ENCODE data around the gene BAZ2A. TPM values are rescaled to one million over a fixed set of nuclear protein-coding genes. Genes with fewer than 3 reads are reported as not detected.

BAZ2A gene
- total RNA-seq, 4 donors from 2014 or later, result 64.8 to 141 (median 107) TPM

DNA sequence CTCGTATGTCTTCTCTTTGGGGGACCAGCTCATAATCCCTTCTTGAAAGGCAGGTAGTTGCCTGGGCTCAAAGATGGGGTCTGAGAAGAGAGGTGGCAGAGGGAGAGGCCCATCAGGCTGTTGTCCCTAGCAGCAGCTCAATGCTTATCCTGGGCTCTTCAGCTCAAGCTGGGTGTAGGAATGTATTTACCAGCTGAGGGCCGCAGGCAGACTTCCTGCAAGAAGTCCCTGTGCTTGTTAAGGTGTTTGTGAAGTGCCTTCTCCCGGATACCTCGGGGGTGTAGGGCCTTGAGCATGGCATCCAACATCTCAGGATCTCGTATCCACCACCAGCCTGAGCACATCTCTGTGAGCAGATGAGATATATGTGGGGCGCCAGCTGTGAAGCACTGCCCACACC is 29.4 kb downstream of the BAZ2A start:
- intact Hi-C loops (cut with DNase I; ENCODE audit: low total_unique reads), result no loop called here
- H3K4me3 ChIP-seq (ENCODE audit: low read depth, poor library complexity, severe bottlenecking), result no peak overlapping the region
- 69 to 92% methylated on average over 6 of the region's 6 CpGs for WGBS, 2 donors
- TF ChIP-seq, protein P1, sequence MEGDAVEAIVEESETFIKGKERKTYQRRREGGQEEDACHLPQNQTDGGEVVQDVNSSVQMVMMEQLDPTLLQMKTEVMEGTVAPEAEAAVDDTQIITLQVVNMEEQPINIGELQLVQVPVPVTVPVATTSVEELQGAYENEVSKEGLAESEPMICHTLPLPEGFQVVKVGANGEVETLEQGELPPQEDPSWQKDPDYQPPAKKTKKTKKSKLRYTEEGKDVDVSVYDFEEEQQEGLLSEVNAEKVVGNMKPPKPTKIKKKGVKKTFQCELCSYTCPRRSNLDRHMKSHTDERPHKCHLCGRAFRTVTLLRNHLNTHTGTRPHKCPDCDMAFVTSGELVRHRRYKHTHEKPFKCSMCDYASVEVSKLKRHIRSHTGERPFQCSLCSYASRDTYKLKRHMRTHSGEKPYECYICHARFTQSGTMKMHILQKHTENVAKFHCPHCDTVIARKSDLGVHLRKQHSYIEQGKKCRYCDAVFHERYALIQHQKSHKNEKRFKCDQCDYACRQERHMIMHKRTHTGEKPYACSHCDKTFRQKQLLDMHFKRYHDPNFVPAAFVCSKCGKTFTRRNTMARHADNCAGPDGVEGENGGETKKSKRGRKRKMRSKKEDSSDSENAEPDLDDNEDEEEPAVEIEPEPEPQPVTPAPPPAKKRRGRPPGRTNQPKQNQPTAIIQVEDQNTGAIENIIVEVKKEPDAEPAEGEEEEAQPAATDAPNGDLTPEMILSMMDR (IDR thresholded peaks at IDR 0.05), result no peak
- TF ChIP-seq POLR2A (IDR thresholded peaks at IDR 0.05), result no peak
- DNase-seq (ENCODE audit: low spot score in 2 of 2), result no peak

GRCh38 chr12:56599797-56600196 is 30.3 kb downstream of the BAZ2A start:
- DNase-seq (ENCODE audit: low spot score in 2 of 2), result no peak
- intact Hi-C loops (cut with DNase I; ENCODE audit: low total_unique reads), result no loop called here
- WGBS, 2 donors, result 63 to 72% methylated on average over 10 of the region's 10 CpGs
- H3K4me3 ChIP-seq (ENCODE audit: low read depth, poor library complexity, severe bottlenecking), result no peak overlapping the region
- TF ChIP-seq, protein P1 (IDR thresholded peaks at IDR 0.05), result no peak
- no peak for TF ChIP-seq POLR2A (IDR thresholded peaks at IDR 0.05)

GRCh38 chr12:56599041-56599440 is 31.1 kb downstream of the BAZ2A start:
- H3K4me3 ChIP-seq (ENCODE audit: low read depth, poor library complexity, severe bottlenecking), result no peak overlapping the region
- 89 to 97% methylated on average over 15 of the region's 15 CpGs for WGBS, 2 donors
- no peak for TF ChIP-seq POLR2A (IDR thresholded peaks at IDR 0.05)
- TF ChIP-seq, protein P1 (IDR thresholded peaks at IDR 0.05), result no peak
- intact Hi-C loops (cut with DNase I; ENCODE audit: low total_unique reads), result no loop called here
- DNase-seq (ENCODE audit: low spot score in 2 of 2), result no peak

DNA sequence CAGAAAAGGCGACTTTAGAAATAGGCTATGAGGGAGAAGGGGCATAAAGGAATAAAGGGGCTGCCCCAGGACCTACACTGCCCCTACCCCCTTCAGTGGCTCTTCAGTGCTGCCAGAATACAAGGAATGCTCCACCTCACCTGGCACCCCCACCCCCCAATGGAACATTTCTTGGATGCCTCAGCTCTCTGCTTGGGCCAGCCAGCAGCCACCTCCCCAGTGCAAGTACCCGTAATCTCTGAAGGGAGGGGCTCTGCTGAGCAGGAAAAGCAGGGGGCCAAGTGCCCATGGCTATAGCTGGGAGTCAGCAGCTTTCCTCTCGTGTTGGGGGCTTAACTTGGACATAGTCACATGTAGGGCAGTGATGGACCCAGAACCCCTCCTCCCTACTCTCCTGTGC is 33.3 kb downstream of the BAZ2A start:
- no peak for TF ChIP-seq POLR2A (IDR thresholded peaks at IDR 0.05)
- TF ChIP-seq, protein P1 (IDR thresholded peaks at IDR 0.05), result no peak
- WGBS, 2 donors, result 48 to 54% methylated on average over 3 of the region's 3 CpGs
- H3K4me3 ChIP-seq (ENCODE audit: low read depth, poor library complexity, severe bottlenecking), result no peak overlapping the region
- no peak for DNase-seq (ENCODE audit: low spot score in 2 of 2)
- intact Hi-C loops (cut with DNase I; ENCODE audit: low total_unique reads), result no loop called here

GRCh38 chr12:56593909-56594621 is 36.1 kb downstream of the BAZ2A start:
- 36 to 40% methylated on average over 8 of the region's 8 CpGs for WGBS, 2 donors
- intact Hi-C loops (cut with DNase I; ENCODE audit: low total_unique reads), result no loop called here
- DNase-seq (ENCODE audit: low spot score in 2 of 2), result peak in 1 of 2 donors; percentile 33
- H3K4me3 ChIP-seq (ENCODE audit: low read depth, poor library complexity, severe bottlenecking), result no peak overlapping the region
- TF ChIP-seq, protein P1 (IDR thresholded peaks at IDR 0.05), result no peak
- TF ChIP-seq POLR2A (IDR thresholded peaks at IDR 0.05), result no peak

DNA sequence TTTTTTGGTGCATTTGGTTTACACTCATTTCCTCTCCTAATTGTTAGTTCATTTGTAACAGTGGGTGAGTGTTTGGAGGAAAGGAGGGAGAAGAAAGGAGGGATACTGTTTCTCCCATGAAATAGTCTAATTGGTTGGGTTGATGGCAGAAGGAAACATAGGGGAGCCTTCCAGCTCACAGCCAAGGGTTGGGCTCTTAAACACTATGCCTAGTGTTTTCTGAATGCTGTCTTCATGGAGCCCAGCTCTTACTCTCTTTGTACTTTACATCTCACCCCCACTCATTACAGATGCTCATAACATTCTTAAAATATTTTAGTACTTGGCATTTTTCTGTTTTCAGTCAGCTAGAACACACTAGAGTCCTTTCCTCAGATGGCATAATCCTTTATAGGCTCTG is 38.2 kb downstream of the BAZ2A start:
- DNase-seq (ENCODE audit: low spot score in 2 of 2), result no peak
- intact Hi-C loops (cut with DNase I; ENCODE audit: low total_unique reads), result no loop called here
- no peak overlapping the region for H3K4me3 ChIP-seq (ENCODE audit: low read depth, poor library complexity, severe bottlenecking)
- TF ChIP-seq, protein P1 (IDR thresholded peaks at IDR 0.05), result no peak
- TF ChIP-seq POLR2A (IDR thresholded peaks at IDR 0.05), result no peak

Measured in lower leg skin (tissue), 4 donors.